CD4-positive, alpha-beta T cell treated with Interleukin-2 at 100 ng/mL for 4 hours (primary cell): Measurements from ENCODE around the gene ELOA2.
"Not testable (repeated sequence)": the region's sequence is repeated elsewhere in the genome, so short reads cannot be mapped to it uniquely, and the experiment has no call there.

Experiments used
- DNase-seq: peaks from one replicate; pipeline ENCODE4 v3.0.0-alpha.2; 2020; ENCODE audit warnings: low spot score

Gene ELOA2

DNA sequence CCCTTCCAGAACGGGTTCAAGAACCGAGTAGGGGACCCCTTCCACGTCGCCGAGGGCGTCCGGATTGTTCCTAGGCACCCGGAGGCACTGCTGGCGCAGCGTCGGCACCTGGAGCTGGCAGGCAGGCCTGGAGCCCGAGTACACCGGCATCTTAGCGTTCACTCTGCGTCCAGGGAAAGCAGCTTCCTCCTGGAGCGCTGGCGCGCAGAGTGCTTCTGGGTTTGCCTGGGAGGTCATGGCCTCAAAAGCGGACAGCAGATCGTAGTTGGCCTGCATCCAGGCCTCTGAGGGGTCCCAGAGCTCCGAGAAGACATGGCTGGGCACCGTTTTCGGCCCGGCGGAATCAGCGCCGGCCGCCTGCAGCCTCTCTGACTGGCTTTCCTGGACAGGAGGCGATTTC lies 12.6 kb downstream of the ELOA2 start:
- not testable (repeated sequence) for DNase-seq

DNA sequence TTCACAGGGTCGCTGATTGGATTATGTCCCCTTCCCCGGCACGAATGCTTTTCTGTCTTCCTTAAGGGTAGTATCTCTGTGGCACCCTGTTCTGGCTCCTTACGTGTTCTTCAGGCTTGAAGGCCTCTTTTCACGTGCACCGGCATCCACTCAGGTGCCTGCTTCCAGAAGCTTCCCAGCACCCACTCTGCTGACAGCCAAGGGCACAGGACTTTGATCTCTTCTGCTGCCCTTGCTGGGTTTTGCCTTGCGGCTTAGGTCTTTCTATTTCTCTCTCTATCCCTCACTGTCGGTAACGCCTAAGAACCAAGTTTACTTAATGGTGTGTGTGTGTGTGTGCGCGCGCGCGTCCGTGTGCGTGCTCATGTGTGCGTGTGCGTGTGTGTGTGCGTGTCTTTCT lies 14.7 kb downstream of the ELOA2 start:
- DNase-seq = not testable (repeated sequence)

DNA sequence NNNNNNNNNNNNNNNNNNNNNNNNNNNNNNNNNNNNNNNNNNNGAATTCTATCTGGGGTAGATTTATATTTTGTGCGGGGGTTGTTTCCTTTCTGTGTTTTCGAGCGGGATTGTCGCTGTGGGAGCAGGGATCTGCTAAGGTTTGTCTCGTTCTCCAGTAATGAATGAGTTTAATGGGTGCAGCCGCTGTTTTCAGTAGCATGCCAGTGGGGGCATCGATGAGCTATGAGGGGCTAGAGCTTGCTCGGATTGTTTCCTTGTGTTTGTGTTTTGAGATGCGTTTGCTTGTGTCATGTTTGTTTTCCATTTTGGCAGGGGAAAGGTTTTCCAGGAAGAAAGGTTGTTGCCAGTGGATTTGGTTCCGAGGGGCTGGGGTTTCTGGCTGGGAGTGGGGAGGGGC lies 15.6 kb downstream of the ELOA2 start:
- DNase-seq = not testable (repeated sequence)
